OCI-M2 (cell line): ENCODE data around the gene RARA.
"Not testable (repeated sequence)": the region's sequence is repeated elsewhere in the genome, so short reads cannot be mapped to it uniquely, and the experiment has no call there.

ENCODE experiments used
- DNase-seq: peaks from one replicate; lab custom pipeline; 2025; ENCODE audit not compliant: unreplicated experiment; lab: John Stamatoyannopoulos, UW

Gene RARA

GRCh38 chr17:40356990-40357881, 48.3 kb downstream of the RARA start:
- no peak for DNase-seq

DNA sequence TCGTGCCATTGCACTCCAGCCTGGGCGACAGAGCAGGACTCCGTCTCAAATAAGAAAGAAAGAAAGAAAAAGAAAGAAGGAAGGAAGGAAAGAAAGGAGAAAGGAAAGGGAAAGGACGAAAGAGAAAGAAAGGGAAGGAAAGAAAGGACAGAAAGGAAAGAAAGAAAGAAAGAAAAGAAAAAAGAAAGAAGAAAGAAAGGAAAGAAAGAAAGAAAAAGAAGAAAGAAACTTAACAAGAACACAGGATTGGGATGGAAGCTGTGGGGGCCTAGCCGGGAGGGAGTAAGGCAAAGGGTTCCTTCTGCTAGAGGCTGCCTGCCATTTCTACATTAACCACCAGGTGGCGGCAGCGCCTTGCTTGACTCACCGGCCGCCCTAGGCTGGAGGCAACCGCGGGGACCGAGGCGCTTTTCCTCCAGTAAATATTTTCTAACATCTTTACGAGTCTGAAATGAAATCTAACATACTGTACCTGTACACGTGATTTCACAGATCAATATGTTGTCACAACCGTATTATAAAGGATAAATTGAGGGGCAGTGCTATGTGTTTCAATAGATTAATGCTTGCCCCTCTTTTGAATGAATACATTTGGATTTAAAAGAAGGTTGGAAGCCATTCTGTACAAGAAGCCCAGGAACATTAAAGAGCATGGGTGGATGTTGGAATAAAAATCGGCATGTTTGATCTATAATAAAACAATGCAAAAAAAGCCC, 49.5 kb downstream of the RARA start:
- peak; percentile 69 for DNase-seq

GRCh38 chr17:40360091-40360490, 51.1 kb downstream of the RARA start:
- no peak for DNase-seq

- DNase-seq: no peak
These were observed 52.3 kb downstream of the RARA start for GRCh38 chr17:40361063-40361924.

DNA sequence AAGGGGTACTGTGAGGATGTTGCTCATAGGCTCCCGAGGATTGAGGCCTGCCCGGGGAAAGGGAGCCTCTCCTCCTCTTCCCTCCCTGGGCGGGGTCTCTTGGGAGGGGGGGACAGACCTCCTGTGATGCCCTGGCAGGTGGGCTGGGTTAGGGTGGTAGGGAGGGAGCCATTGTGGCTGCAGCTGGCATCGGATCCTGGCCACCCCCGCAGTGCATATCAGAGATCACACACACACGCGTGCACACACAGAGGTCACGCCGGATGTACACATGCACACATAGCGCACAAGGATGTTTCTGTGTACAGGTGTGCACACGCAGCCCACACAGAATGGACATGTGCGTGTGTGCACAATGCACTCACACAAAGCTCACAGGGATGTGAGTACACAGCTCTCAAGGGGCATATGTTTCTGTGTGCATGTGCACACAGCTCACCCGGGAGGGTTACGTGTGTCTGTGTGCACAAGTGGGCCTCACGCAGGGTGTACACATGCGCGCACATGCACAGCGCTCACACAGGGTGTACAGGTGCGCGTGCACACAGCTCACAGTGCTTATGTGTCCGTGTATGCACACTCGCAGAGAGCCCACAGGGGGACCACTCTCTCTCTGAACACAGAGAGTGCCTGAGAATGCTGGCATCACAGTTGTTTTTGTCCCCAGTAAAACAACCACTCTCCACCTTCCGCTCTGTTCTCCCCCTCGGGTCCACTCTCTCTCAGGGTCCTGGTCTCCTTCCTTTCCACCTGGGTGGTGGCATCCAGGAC, 53.1 kb downstream of the RARA start:
- DNase-seq: no peak

DNA sequence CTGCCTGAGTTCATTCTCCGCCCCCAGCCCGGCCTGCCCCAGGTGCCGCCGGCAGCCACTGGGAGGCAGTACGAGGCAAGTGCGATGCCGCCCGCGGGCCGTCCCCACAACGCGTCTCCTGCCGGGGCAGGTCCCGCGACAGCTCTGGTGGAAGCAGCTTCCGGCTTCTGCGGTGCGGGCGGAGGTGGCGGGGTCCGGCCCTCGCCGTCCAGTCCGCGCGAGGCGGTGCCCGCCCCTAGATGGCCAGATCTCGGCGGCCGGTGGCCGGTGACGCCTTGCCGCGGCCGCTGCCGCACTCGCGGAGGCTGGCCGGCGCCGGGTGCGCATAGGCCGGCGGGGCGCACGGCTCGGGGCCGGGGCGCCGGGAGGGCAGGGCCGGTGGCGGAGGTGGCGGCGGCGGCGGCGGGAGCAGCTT, 53.7 kb downstream of the RARA start:
- DNase-seq: no peak

DNA sequence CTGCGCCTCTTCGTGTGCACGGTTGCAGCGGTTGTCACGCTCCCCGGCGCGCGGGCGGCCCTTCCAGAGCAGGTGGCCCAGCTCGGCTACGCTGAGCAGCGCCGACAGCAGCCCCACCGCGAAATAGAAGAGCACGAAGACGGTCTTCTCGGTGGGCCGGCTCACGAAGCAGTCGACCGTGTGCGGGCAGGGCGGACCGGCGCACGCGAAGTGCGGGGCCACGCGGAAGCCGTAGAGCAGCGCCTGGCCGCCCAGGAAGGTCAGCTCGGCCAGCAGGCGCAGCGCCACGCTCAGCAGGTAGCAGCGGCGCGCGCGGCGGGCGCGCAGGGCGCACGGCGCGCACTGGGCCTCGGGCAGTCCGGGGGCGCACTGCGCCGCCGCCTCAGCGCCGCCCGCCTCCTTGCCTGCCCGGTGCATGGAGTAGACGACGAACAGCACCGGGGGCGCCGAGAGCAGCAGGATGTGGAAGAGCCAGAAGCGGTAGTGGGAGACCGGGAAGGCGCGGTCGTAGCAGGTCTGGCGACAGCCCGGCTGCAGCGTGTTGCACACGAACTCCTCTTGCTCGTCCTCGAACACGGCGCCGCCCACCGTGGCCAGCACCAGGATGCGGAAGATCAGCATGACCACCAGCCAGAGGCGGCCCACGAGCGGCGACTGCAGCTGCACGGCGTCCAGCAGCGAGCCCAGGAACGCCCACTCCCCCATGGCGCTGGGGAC, 54.3 kb downstream of the RARA start:
- DNase-seq: no peak

DNA sequence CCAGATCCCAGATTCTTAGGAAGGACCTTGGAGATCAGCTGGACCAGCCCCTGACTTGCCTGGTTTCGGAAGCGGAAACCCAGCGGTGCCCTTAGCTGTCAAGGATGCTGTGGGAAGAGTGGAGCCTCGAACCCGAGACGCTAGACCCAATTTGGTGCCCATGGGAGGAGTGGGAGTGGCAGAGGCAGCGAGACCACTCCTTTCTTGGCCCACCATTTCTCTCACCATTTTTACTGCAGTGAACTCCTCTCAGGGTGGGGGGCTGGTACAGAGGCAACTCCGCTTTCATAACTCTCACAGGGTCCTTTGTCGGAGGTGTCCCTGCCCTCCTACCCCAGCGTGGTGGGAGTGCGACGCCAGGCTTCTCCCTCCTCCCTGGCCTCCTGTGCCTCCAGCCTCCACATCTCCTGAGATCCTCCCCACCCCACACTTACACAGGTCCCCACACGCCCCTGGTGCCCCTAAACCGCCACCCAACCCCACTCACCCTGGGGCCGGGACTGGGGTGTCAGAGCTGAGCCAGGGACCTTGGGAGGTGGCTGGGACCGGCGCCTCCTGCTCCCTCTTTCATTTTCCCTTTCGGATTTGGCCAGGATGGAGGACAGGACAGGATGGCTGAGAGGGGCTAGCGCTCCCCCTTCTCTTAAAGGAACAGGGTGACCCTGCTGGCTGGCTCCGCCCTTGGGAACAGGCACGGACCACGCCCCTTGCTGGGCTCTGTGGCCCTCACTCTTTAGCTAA, 55.3 kb downstream of the RARA start, which contains the start of gene GJD3:
Gene GJD3 (minus strand): TSS at position 617 of the 741 bp plus-strand sequence. CDS start 922 bp downstream, outside the sequence.
- DNase-seq: no peak

DNA sequence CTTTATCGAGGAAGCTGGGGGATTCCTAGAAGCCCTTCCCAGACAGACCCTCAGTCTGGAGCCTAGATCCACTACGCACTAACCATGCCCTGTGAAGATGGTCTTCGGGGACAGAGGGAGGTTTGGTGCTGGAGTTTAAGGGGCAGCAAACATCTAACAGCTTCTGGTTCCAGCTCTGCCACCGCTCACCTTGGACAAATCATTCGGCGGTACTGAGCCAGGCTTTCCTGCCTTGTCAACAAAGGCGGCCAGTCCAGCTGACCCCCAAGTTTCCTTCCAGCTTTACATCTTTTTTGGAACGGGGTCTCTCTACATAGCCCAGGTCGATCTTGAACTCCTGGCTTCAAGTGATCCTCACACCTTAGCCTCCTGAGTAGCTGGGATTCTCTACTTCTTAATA, 55.9 kb downstream of the RARA start:
- DNase-seq: no peak

GRCh38 chr17:40366076-40366860, 57.3 kb downstream of the RARA start:
- DNase-seq: no peak

- DNase-seq: no peak
These were observed 58.0 kb downstream of the RARA start for GRCh38 chr17:40366861-40367518.

GRCh38 chr17:40367728-40368127, 58.7 kb downstream of the RARA start:
- not testable (repeated sequence) for DNase-seq

DNA sequence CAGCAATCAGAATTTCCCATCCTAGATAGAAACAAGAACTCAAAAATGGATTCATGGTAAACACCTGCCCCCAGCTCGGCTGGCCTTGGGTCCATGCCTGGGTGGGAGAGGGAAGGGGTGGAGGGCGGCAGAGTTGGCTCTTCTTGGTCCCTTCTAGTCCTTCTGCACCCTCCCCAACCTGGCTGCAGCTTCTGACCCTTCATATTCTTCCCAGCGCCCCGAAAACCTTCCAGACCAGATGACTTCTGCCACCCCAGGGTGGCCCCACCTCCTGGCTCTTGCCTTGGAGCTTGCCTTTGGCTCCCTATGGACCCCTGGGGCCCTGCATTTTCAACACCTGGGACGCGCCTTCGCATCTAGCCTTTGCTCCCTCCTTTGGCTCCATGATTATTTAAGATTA, 60.9 kb downstream of the RARA start:
- DNase-seq: no peak

GRCh38 chr17:40371261-40371929, 62.4 kb downstream of the RARA start:
- no peak for DNase-seq

GRCh38 chr17:40372031-40372430, 63.1 kb downstream of the RARA start:
- no peak for DNase-seq

- DNase-seq: not testable (repeated sequence)
These were observed 63.7 kb downstream of the RARA start for GRCh38 chr17:40372644-40373043.

GRCh38 chr17:40373324-40373723, 64.3 kb downstream of the RARA start:
- DNase-seq: no peak
